Measurements from ENCODE around the gene AXIN2.
"Not testable (repeated sequence)": the region's sequence is repeated elsewhere in the genome, so short reads cannot be mapped to it uniquely, and the experiment has no call there.

Gene AXIN2

DNA sequence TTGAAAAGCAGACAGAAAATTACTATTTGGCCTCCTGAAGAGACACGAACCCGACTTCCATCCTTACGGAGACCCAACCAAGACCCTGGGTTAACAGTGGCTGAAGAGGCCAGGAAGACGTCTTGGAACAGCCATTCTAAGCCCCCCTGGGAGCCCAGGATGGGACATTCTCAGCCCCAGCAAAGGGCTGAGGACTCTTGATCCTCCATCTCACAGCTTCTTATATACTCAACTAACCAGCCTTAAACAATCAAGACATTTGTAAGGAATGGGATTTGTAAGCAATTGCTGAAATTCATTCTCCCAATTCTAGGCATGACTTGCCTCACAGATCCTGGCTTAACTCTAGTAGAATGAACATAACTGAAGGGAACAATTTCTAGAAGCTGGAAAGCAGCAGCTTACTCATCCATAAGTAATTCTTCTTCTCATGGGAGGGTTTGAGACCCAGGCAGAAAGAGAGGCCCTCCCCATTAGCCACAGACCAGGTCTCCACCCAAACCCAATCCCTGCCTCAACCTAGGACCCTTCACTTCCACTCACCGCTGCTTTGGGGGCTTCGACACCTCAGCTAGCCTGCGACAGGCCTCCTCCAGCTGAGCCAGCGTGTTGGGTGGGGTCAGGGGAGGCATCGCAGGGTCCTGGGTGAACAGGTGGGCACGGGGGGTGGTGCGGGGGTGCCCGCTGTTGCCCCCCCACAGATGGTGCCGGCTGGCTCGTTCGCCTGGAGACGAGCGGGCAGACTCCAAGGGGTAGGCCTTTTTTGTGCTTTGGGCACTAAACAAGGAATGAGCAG lies 25.5 kb downstream of the AXIN2 start:
- no peak for DNase-seq

DNA sequence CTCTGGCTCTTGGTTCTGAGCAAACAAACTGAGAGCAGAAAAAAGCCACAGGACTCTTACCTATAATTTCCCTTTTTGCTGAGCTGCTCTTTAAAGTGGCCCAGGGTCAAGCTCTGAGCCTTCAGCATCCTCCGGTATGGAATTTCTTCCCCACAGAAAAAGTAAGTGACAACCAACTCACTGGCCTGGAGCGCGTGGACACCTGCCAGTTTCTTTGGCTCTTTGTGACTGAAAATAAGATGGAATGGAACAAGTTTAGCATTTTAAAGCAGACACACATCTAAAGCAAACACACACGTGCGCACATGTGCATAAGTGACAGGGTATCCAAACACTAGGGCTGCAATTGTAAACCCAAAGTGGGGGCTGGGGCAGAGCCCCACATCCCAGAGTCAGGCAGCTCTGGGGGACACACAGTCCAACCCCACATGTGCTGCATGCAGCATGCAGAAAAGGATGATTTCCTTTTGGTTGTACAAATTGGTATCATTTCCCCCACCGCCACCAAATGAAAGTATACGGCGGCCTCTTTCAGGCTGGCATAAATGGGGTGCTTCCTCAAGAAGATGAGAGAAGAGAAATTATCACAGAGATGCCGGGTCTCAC lies 27.5 kb downstream of the AXIN2 start:
- no peak for DNase-seq

DNA sequence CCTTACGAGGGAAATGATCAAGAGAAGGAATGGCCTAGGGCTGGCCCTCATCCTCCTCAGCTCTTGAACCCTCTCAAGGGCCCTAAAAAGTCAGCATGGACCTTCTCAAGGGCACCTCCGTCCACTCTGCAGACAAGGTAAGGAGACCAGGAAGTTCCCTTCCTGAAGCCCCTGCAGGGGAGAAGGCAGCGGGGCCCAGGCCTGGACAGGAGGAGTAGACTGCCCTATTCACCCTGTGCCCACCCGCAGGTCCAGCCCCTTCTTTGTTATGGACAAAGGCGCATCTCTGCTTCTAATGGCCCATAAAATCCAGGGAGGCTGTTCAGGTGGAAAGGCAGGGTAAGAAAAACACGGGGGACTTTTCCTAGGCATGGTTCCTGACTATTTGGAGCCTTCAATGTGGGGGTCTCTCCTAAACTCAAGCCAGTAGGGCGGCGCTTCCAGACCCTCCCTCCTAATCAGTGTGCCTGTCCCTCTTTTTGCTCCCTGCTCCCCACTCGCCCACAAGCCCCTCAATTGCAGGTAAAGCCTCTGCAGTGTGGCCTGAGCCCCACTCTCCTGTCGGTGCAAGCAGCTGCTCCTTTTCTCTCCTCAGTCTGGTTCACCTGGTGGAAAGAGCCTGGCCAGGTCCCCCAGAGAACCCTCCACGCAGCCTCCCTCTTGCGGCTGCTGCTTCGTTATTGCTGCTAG lies 28.2 kb downstream of the AXIN2 start:
- DNase-seq = no peak

DNA sequence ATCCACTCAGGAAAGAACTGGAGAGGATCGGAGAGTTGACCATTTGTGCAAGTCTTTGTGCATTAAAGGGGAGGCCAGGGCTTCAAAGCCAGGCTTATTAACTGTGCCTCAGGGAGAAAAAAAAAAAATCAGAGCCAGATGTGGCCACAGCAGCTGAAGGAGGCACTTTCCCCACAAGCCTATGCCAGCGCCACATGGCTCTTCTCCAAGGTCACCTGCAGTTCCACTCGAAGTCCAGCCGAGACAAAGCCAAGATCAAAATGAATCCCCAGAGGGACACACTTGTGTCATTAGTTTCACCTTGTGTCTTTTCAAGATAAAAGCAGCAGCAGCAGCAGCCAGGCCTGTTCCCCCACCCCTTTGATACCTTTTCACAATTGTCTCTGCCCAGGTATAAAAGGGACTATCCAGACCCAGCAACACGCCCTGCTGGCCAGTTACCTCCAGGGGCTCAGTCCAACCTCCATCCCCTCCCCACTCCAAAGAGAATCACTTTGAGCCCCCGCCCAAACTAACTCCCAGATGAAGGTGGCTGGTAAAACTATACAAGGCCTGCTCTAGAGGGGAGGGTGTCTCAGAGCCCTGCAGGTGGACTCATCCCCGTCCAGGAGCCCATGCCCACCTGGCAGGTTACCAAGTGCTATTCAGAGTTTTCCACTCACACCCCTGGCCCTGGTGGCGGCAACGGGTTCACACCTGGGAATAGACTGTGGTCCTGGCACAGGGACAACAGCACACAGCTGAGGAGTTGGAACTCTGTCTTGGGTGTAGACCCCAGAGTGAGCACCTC lies 29.2 kb downstream of the AXIN2 start:
- DNase-seq = no peak

DNA sequence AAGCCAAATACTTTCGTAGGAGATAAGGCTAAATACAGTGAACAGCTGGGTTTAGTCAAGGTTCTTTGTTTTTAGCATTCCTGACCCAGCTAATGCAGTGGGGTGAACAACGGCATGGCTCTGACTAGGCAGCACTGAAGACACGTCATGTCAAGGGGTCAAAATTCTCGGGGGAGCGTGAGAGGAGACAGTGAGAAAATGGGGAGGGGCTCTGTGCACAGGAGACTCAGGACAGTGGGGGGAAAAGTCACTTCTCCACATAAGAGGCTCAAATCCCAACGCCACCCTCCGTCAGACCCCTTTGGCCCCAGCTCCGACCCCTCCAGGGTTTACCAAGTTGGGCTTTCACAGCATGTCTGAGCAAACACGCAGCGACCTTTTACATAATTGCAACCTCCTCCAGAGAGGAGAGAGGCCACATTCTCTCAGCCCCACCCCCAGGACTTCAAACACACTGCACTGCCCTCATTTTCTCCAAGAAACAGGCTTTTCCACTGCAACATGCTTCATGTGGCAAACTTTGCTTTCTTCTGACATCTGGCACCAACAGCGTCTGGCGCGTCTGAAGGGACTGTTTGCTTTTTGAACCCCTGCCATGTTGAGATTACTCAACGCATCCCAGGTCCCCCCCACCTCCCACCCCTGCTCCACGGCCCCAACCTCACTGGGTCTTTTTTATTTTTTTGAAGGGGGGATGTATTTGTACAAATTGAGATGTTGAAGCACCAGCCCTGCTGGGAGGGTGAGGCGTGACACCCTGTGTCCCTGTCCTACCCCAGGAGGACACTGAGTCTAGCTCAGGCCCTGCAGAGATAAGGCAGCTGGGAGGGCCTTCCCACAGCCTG lies 30.0 kb downstream of the AXIN2 start:
- no peak for DNase-seq

DNA sequence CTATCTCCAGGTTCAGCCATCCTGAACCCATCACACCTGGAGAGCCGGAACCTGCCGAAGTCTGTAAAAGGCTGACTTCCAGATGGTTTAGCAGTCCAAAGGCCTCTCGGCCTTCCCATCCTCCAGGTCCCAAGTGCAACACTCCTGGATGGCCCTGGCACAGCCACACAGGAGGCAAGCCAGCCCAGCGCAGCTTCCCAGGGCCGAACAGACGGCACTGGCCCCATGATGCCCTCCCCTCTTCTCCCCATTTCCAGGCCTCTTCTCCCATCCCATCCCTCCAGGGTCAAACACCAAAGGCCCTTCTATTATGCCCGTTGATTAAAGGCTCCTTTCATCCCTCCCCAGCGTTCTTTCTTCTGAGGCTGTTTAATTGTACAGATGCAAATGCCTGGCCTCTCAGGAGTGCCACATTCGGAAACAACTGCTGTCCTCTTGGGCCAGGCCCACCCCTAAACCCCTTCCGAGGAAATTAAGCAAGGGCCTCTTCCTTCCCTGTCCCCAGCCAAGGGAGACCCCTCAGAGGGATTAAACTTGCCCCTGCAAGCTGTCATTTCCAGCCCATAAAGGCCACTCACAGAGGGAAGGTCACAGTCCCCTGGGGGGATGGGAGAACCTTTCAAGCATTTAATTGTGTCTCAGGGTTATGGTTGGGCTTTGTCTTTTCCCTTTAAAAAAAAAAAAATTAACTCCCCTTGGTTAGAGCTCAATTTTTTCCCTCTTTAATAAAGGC lies 30.8 kb downstream of the AXIN2 start:
- no peak for DNase-seq

DNA sequence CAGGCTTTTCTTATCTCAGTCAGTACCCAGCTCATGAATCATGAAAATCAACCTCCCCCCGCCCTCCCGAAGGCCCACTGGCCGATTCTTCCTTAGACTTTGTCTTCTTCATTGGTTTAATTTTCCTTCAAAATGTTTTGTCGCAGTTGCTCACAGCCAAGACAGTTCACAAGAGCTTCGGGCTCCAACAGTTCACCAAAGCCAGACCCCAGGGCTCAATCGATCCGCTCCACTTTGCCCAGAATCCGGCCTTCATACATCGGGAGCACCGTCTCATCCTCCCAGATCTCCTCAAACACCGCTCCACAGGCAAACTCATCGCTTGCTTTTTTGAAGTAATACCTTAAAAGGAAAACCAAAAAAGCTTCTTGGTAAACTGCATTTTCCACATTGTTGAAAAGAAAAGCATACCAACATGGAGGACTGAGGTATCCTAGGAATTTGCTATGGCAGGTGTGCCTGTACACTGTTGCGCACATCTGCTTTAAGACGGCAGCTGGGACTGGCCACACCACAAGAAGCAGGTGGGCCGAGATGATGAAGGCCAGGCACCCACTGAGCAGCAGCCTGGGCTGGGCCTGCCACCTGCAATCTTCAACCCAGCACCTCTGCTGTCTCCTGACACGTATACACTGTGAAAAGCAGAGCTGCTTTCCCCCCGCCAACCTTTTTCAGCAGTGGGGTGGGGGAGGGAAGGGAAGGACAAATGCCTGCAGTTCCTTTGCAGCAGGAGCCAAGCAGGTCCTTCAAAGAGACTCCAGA lies 31.5 kb downstream of the AXIN2 start:
- no peak for DNase-seq

DNA sequence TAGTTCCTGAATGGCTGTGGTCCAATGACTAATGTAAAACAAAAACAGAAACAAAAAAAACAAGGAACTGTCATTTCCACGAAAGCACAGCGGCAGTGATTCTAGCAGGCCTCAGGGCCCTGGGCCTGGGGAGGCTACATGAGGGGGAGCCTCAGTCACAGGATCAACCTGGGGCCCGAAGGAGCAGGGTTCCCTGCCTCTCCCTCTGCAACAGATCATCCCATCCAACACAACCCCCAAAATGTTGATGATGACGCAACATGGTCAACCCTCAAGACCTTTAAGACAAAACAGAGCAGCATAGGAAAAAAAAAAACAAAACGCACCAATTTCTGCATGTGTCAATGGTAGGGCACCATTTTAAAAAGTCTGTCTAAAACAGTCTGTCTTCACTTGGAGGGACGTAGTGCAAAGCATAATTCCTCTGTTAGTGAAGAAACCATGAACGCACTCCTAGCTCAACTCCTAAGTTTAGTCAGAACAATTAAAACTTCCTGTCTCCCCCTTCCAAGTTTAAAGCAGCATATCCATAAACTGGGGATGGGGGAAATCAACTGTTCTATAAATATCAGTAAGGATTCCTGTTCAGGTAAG lies 32.3 kb downstream of the AXIN2 start:
- DNase-seq = no peak

DNA sequence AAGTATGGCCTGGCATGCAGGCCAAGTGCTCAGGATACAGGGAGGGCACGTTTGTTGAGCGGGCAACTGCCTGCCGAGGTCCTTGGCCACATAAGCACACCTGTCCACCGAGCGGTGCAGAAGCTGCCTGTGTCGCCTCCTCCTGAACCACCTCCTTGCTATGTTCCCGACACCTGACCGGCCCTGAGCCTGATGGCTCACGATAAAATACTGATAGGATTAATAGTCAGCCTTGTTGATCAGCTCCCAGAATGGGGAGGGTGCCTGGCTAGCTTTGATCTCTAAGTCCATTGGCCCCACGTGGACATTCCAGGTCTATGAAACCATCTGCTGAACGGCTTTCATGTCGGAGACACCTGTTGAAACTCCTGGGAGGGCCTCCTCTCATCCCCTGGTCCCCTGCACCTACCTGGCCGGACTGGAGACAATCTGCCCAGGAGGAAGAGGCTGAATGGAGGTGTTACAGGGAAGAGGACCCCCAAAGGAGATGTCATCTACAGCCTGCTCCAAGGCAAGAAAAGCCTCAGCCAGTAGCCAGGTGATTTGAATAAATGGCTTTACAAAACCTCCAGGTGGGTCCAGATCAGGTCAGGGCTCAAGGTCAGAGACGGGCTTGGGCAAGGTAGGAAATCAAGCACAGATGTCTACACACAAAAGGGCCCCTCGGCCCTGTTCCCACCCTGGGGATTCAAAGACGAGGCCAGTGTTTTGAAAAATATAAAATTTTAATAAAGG lies 33.4 kb downstream of the AXIN2 start:
- DNase-seq = no peak

DNA sequence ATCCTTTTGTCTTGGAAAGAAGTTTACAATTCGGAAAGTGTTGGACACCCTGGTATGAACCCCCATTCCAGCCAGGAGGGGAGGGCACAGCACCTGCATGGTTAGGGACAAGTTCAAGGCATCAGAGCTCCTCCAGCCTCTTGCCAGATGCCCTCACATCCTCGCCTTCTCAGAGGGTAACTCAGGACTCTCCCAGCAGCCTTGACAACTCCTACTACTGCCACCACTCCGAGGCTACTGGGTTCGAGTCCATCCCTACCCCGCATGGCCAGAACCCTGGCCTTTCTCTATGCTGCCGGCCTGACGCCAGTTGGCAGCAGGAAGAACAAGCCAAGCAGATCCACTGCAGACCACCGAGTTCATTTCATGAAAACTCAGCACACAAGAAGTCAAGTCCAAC lies 34.1 kb downstream of the AXIN2 start:
- DNase-seq = no peak

DNA sequence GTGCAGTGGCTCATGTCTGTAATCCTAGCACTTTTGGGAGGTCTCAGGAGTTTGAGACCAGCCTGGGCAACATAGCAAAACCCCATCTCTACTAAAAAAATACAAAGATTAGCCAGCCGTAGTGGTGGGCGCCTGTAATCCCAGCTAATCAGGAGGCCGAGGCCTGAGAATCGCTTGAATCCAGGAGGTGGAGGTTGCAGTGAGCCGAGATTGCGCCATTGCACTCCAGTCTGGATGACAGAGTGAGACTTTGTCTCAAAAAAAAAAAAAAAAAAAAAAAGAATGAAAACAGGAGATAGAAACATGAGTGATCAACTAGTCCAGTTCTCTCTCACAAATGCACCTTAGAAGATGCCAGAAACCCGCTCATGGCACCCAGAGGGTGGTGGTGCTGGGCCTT lies 34.6 kb downstream of the AXIN2 start:
- DNase-seq = not testable (repeated sequence)

DNA sequence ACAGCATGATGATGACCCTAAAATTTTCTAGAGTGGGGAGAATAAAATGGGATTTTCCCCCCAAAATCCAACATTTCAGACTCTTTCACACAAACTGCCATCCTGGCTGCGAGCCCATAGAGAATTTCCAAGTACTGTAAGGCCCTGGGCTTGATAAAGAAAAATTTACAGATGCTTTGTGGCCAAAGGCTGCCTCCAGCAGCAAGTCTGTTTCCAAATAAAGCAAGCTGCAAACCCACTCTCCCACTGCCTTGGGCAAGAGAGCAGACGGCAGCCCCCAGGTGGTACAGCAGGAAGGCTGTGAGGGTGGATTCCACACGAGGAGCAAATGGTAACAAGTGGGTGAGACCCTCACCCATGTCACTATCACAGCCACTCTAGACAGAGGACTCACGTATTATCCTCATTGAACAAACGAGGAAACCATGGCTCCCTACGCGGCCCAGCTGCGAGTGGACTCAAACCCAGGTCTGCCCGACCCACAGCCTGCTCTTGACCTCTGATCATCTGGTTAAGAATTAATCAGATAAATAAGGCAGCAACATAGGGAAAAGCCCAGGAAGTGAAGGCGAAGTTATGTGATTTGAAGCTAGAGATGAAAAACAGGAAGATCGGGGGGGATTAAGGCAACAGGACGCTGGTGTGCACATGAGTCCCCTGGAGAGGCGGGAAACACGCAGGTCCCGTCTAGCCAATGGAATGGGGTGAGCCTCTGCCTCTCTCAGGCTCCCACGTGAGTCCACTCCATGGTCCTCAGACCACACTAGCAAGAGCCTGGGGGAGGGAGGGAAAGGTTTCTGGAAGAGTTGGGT lies 37.4 kb downstream of the AXIN2 start:
- peak; percentile 30 for DNase-seq

DNA sequence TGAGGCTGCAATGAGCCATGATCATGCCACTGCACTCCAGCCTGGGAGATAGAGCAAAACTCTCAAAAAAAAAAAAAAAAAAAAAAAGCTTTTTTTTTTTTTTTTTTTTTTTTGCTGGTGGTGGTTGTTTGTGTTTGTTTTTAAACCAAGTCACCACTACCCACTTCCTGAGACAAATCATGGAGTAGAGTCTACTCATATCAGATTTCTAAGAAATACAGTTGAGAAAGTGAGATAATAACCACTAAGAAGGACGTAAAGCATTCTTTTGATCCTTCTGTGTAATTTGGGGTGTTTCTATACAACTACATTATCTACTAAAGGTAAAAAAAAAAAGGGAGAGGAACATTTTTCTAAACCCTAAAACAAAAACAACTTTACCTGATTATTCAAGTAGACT lies 38.0 kb downstream of the AXIN2 start:
- no peak for DNase-seq

DNA sequence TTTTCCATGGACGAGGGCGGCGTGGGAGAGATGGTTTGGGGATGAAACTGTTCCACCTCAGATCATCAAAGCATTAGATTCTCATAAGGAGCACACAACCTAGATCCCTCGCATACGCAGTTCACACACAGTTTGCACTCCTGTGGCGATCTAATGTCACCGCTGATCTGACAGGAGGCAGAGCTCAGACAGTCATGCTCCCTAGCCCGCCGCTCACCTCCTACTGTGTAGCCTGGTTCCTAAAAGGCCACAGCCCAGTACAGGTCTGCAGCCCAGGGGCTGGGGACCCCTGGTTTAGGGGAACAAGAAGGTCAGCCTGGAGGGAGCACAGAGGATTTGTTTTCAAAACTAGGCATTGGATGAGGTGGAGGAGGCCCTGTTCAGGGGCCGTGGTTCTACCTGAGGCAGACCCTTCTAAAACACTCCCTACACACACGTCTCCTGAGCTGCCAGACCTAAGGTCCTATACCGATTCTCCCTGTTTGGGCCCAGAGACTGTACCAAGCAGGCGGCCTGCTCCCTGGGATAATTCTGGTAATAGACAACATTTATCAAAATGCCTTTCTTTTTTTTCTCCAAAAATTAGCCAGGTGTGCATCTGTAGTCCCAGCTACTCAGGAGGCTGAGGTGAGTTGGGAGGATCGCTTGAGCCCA lies 38.6 kb downstream of the AXIN2 start:
- peak; percentile 32 for DNase-seq

DNA sequence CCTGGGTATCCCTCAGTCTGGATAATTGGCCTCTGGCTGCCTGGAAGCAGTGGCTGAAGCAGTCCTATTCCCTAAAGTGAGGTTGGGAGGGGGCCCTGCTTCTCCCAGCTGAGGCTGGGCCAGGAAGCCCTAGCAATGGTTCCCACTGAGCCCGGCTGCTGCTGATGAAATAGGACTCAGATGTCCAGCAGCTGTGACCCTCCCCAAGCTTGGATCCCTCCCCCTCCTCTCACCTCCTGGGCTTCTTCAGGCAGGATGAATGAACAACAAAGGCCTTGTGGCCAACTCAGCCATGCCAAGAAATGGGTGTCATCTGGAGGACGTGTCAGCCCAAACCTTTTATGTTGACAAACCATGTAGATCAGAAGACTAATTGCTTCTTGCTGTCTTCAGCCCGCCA lies 42.0 kb downstream of the AXIN2 start:
- no peak for DNase-seq

DNA sequence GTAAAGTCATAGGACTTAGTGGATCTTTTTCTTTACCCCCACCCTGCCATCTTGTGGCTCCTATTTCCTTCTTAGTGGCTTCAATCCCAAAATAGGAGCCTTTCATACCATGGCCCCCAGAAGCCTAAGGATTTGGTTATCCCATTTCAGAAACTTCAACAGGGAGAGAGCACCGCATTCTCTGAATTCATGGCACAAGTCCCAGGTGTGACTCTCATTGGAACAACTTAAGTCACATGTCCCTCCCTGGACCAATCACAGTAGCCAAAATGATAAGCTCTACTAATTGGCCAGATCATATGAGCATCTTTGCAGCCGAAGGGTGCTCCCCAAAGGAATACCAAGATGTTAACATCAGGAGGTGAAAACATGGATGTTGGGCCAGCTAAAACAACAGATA lies 43.2 kb downstream of the AXIN2 start:
- no peak for DNase-seq

DNA sequence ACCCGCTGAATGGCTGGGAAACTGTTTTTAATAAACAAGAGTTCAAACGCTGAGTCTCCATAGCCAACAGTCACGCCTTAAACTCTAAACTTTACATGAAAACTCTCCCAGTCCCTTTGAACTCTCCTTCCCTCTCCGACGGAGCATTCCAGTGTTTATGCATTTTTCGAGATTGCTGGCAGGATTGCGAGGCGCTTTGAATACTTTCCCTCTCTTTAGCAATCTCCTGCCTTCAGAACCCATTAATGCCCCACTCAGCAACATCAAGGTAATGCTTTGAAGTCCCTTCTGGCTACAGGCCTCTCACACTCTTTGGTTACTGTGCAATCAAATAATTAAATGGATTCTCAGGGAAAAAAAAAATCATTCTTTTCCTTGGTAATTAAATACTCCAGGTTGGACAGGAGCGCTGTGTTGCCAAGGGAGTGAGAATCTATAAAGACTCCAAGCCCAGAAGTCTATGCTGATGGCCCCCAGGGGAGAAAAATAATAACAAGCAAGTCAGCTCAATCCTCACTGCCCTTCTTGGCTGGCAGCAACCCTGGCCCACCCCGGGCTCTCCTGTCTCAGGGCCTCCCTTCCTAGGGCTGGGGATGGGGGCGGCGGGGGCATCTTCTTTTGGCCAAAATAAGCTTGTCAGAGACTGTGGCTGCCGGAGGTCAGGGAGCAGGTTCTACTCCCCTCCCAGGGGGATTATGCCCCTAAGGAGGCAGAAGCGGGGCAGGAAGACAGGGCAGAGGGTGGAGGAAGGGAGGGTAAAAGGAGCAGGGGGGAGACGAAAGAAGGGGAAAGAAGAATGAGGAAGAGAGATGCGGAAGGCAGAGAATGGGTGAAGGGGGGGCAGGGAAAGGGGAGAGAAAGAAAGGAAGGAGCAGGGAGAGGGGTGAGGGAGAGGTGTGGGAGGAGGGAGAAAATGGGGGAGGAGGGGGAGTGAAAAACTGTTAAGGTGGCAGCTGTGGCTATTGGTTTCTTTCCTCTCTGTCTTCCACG lies 45.2 kb downstream of the AXIN2 start:
- DNase-seq = no peak
